IMR-90 (cell line): ENCODE results near the gene DCP2. TPM values are rescaled to one million over a fixed set of nuclear protein-coding genes. Genes with fewer than 3 reads are reported as not detected.

ENCODE experiments used
- ATAC-seq: fragments of 200-7000 bp; cut with Tn5 transposase; 2 replicates; pipeline ENCODE4 v1.9.1; 2020; ENCODE audit warnings: low read depth, mild to moderate bottlenecking, moderate library complexity
- BruUV-seq: library from RNA; stranded (reverse); fragments of 400-500 nt; replicated peaks from 2 replicates; lab custom pipeline; 2021; lab: Mats Ljungman, UMichigan
- CTCF ChIA-PET: fragments of 300-600 bp; formaldehyde crosslinking; extraction: SDS; loops from one replicate; lab custom pipeline; 2021; ENCODE audit warnings: antibody characterized with exemption; lab: Yijun Ruan, JAX
- POLR2A ChIA-PET: fragments of 300-600 bp; sonication (Branson Sonifier 250); formaldehyde crosslinking; loops from one replicate; lab custom pipeline; 2022; ENCODE audit warnings: antibody characterized with exemption; ENCODE audit not compliant: unreplicated experiment; lab: Charles Lee
- DNase-seq: peaks from one replicate; pipeline ENCODE4 v3.0.0; 2013
- H2AFZ ChIP-seq: replicated peaks from 2 replicates; pipeline ENCODE3; 2013; ENCODE audit warnings: low read length, mild to moderate bottlenecking; ENCODE audit not compliant: poor library complexity
- H2AK5ac ChIP-seq: 2 replicates; pipeline ENCODE4 v1.6.1; 2013; ENCODE audit warnings: low read depth, low read length, inconsistent platforms
- H2AK9ac ChIP-seq: replicated peaks from 2 replicates; pipeline ENCODE3; 2013; ENCODE audit warnings: mild to moderate bottlenecking, low read depth, low read length, moderate library complexity; ENCODE audit not compliant: poor library complexity
- H2BK120ac ChIP-seq: 2 replicates; pipeline ENCODE4 v1.6.1; 2013; ENCODE audit warnings: low read depth, low read length, inconsistent platforms
- H2BK15ac ChIP-seq: 3 replicates; pipeline ENCODE4 v1.6.1; 2013; ENCODE audit warnings: low read depth, low read length, inconsistent platforms
- H2BK20ac ChIP-seq: 2 replicates; pipeline ENCODE4 v1.6.1; 2013; ENCODE audit warnings: low read depth, mild to moderate bottlenecking, inconsistent platforms, low read length, moderate library complexity
- H2BK5ac ChIP-seq: 2 replicates; pipeline ENCODE4 v1.6.1; 2013; ENCODE audit warnings: mild to moderate bottlenecking, low read depth, low read length, inconsistent platforms; ENCODE audit not compliant: poor library complexity, severe bottlenecking
- H3K14ac ChIP-seq: replicated peaks from 2 replicates; pipeline ENCODE4 v1.6.1; 2013; ENCODE audit warnings: low read depth, low read length, inconsistent platforms
- H3K18ac ChIP-seq: 2 replicates; pipeline ENCODE4 v1.6.1; 2013; ENCODE audit warnings: low read depth, low read length, control low read depth
- H3K23ac ChIP-seq: 2 replicates; pipeline ENCODE4 v1.6.1; 2013; ENCODE audit warnings: low read depth, low read length, inconsistent platforms
- H3K27ac ChIP-seq: 2 replicates; pipeline ENCODE4 v1.5.1; 2013; ENCODE audit warnings: mild to moderate bottlenecking, control low read depth, low read length; ENCODE audit not compliant: insufficient read depth
- H3K27me3 ChIP-seq: 2 replicates; pipeline ENCODE4 v1.6.1; 2013; ENCODE audit warnings: low read length; ENCODE audit not compliant: control insufficient read depth, insufficient read depth
- H3K36me3 ChIP-seq: 2 replicates; pipeline ENCODE4 v1.6.1; 2013; ENCODE audit warnings: low read length, mixed read lengths; ENCODE audit not compliant: control insufficient read depth, insufficient read depth
- H3K4ac ChIP-seq: 2 replicates; pipeline ENCODE4 v1.6.1; 2013; ENCODE audit warnings: low read depth, low read length, inconsistent platforms
- H3K4me1 ChIP-seq: 2 replicates; pipeline ENCODE4 v1.6.1; 2013; ENCODE audit warnings: low read length, mixed read lengths; ENCODE audit not compliant: control insufficient read depth, insufficient read depth
- H3K4me2 ChIP-seq: 2 replicates; pipeline ENCODE4 v1.6.1; 2013; ENCODE audit warnings: low read depth, mild to moderate bottlenecking, control low read depth, low read length, moderate library complexity
- H3K4me3 ChIP-seq: 2 replicates; pipeline ENCODE4 v1.5.1; 2013; ENCODE audit warnings: low read depth, mild to moderate bottlenecking, control low read depth, low read length, moderate library complexity; ENCODE audit not compliant: insufficient read depth
- H3K56ac ChIP-seq: 2 replicates; pipeline ENCODE4 v1.6.1; 2013; ENCODE audit warnings: low read length, inconsistent platforms; ENCODE audit not compliant: insufficient read depth; ENCODE audit errors: extremely low read depth
- H3K79me1 ChIP-seq, 2 experiments: 2 replicates each; pipeline ENCODE4 v1.6.1; 2013; ENCODE audit warnings: low read length in 2 of 2, inconsistent platforms in 1 of 2, low read depth in 1 of 2
- H3K9ac ChIP-seq: 2 replicates; pipeline ENCODE4 v1.6.1; 2013; ENCODE audit warnings: low read depth, low read length, control low read depth
- H3K9me1 ChIP-seq: 2 replicates; pipeline ENCODE4 v1.6.1; 2013; ENCODE audit warnings: low read length, inconsistent platforms; ENCODE audit not compliant: insufficient read depth
- H3K9me3 ChIP-seq: 2 replicates; pipeline ENCODE4 v1.6.1; 2013; ENCODE audit warnings: low read length; ENCODE audit not compliant: control insufficient read depth, insufficient read depth
- H4K20me1 ChIP-seq: 2 replicates; pipeline ENCODE4 v1.6.1; 2013; ENCODE audit warnings: low read length, inconsistent platforms; ENCODE audit not compliant: insufficient read depth
- H4K5ac ChIP-seq: 2 replicates; pipeline ENCODE4 v1.6.1; 2013; ENCODE audit warnings: mild to moderate bottlenecking, low read depth, low read length, control low read depth
- H4K8ac ChIP-seq, 2 experiments: 2 replicates each; pipeline ENCODE4 v1.6.1; 2013; ENCODE audit warnings: low read depth in 2 of 2, low read length in 2 of 2, control low read depth in 1 of 2, inconsistent platforms in 1 of 2
- H4K91ac ChIP-seq: 2 replicates; pipeline ENCODE4 v1.6.1; 2013; ENCODE audit warnings: low read depth, low read length, inconsistent platforms; ENCODE audit not compliant: insufficient read depth
- CEBPB ChIP-seq: IDR thresholded peaks from 2 replicates; pipeline ENCODE4 v1.6.1; 2012; ENCODE audit warnings: low read depth, low read length, improper control_type of control experiment
- CHD1 ChIP-seq: IDR thresholded peaks from 2 replicates; pipeline ENCODE4 v1.6.1; 2012; ENCODE audit warnings: low read depth, low read length, improper control_type of control experiment
- FOS ChIP-seq: fragments of 150-350 bp; IDR thresholded peaks from 2 replicates; pipeline ENCODE4 v1.6.1; 2016; ENCODE audit warnings: low read depth, low read length
- MAFK ChIP-seq: IDR thresholded peaks from 2 replicates; pipeline ENCODE4 v1.6.1; 2012; ENCODE audit warnings: low read depth, low read length, improper control_type of control experiment
- MAZ ChIP-seq: IDR thresholded peaks from 2 replicates; pipeline ENCODE4 v1.6.1; 2012; ENCODE audit warnings: low read depth, mild to moderate bottlenecking, low read length, improper control_type of control experiment, moderate library complexity, borderline replicate concordance
- MXI1 ChIP-seq: IDR thresholded peaks from 2 replicates; pipeline ENCODE4 v1.6.1; 2012; ENCODE audit warnings: low read depth, mild to moderate bottlenecking, low read length, moderate library complexity, borderline replicate concordance
- POLR2A ChIP-seq: IDR thresholded peaks from 2 replicates; pipeline ENCODE4 v1.6.1; 2012; ENCODE audit warnings: mild to moderate bottlenecking, low read depth, low read length
- RCOR1 ChIP-seq: IDR thresholded peaks from 2 replicates; pipeline ENCODE4 v1.6.1; 2012; ENCODE audit warnings: mild to moderate bottlenecking, low read length, improper control_type of control experiment; ENCODE audit not compliant: insufficient replicate concordance
- RFX5 ChIP-seq: IDR thresholded peaks from 2 replicates; pipeline ENCODE4 v1.8.0; 2012; ENCODE audit warnings: low read depth, mild to moderate bottlenecking, low read length, moderate library complexity
- WGBS, 2 experiments: methylation state at CpG; one replicate each; pipeline versions ENCODE4 v1.1.5 to v1.1.7; 2013; ENCODE audit warnings: missing lambda C conversion rate in 2 of 2; ENCODE audit not compliant: insufficient read length in 1 of 2; ENCODE audit errors: extremely low coverage in 2 of 2; 5-methylcytosine and 5-hydroxymethylcytosine counted together
- dilution Hi-C: fragments of 300-500 bp; cut with HindIII; formaldehyde crosslinking; loops from one replicate; pipeline ENCODE4 v1.14.3; 2018; ENCODE audit warnings: low sequenced_read_pairs; ENCODE audit not compliant: unreplicated experiment
- in situ Hi-C: fragments of 300-500 bp; cut with MboI; formaldehyde crosslinking; loops from 3 replicates; pipeline ENCODE4 v1.14.3; 2019; ENCODE audit warnings: low sequenced_read_pairs, inconsistent platforms, mixed read lengths
- intact Hi-C: fragments of 100-400 bp; cut with micrococcal nuclease; formaldehyde crosslinking; loops from 2 replicates; pipeline ENCODE4 v1.10.0; 2022
- polyA plus RNA-seq, 3 experiments: library from polyadenylated mRNA; depleted of rRNA; stranded (reverse); fragments of >200 nt; gene quantifications; 2 replicates each; pipeline ENCODE4 v1.2.3, GENCODE V29; 2012; ENCODE audit warnings: low replicate concordance in 1 of 3
- total RNA-seq: library from RNA; depleted of rRNA; stranded (reverse); fragments of >200 nt; gene quantifications from 2 replicates; pipeline ENCODE4 v1.2.3, GENCODE V29; 2012
- TF ChIP-seq, protein P1 (sequence below): conservative IDR thresholded peaks from 2 replicates; pipeline ENCODE4 v1.5.1; 2012; ENCODE audit warnings: mild to moderate bottlenecking, low read depth, low read length, improper control_type of control experiment

The DCP2 gene
- total and polyA plus RNA-seq, 2 of the 4 experiments (the other 2 are of a cell fraction): 6.9 to 18.6 TPM

DNA sequence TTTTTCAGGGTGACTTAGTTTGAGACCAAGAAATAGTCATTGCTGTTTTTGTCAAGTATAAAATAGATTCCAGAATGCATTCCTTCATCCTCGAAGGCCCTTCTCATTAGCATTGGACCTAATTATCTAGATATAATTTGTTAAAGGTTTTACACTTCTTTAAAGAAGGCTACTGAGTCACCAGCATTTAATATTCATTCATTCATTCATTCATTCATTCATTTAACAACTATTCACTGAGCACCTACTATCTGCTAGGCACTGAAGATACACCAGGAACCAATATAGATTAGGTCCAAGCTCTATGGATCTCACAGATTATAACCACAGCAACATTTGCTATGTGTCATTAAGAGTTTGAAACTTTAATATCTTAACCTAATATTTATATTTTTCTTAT, 43.5 kb upstream of the DCP2 start:
- Histone ChIP-seq H3K4me2 (no peak overlapping the region), H2BK15ac (no peak overlapping the region), H4K8ac (no peak overlapping the region), H4K91ac (no peak overlapping the region), H2AK5ac (no peak overlapping the region), H2BK5ac (no peak overlapping the region), H3K14ac (no peak overlapping the region), H3K36me3 (no peaks in the 10 kb centered on the region), H2AK9ac (no peak overlapping the region), H3K4me3 (no peak overlapping the region), H3K23ac (no peak overlapping the region), H2AFZ (no peak overlapping the region), H2BK120ac (no peak overlapping the region), H4K5ac (no peak overlapping the region), H4K20me1 (no peaks in the 10 kb centered on the region), H3K4ac (no peak overlapping the region), H3K9me1 (peaks cover 2% of the 10 kb centered on the region; the same call in 1 of the 2 replicates), H3K9me3 (no peaks in the 10 kb centered on the region), H2BK20ac (no peak overlapping the region), H3K18ac (no peak overlapping the region), H3K27ac (no peak overlapping the region), H3K4me1 (peaks cover 8% of the 10 kb centered on the region), H3K79me1 (no peaks in the 10 kb centered on the region; a peak in 1 of 4 replicates), H3K56ac (no peak overlapping the region), H3K27me3 (no peaks in the 10 kb centered on the region), H3K9ac (no peak overlapping the region)
- ATAC-seq (no peak), DNase-seq (no peak)
- no peak for TF ChIP-seq CHD1
- no peak for TF ChIP-seq FOS
- no peak for TF ChIP-seq MXI1
- TF ChIP-seq RCOR1: no peak
- no peak for TF ChIP-seq MAFK
- TF ChIP-seq, protein P1, sequence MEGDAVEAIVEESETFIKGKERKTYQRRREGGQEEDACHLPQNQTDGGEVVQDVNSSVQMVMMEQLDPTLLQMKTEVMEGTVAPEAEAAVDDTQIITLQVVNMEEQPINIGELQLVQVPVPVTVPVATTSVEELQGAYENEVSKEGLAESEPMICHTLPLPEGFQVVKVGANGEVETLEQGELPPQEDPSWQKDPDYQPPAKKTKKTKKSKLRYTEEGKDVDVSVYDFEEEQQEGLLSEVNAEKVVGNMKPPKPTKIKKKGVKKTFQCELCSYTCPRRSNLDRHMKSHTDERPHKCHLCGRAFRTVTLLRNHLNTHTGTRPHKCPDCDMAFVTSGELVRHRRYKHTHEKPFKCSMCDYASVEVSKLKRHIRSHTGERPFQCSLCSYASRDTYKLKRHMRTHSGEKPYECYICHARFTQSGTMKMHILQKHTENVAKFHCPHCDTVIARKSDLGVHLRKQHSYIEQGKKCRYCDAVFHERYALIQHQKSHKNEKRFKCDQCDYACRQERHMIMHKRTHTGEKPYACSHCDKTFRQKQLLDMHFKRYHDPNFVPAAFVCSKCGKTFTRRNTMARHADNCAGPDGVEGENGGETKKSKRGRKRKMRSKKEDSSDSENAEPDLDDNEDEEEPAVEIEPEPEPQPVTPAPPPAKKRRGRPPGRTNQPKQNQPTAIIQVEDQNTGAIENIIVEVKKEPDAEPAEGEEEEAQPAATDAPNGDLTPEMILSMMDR: no peak
- no peak for TF ChIP-seq CEBPB
- TF ChIP-seq RFX5: no peak
- no peak for TF ChIP-seq MAZ
- no peak for TF ChIP-seq POLR2A
- WGBS, 2 experiments: no CpG with 5 or more reads among the region's 1 CpG
- no TSS peak for BruUV-seq
- intact Hi-C loops: loop anchor here (1.0 kb wide), 1 partner anchor 11 kb away; the partner anchor contains the start of gene REEP5
- dilution Hi-C loops: no loop called here
- in situ Hi-C loops: no loop called here
- CTCF ChIA-PET: no interaction called here
- POLR2A ChIA-PET: no interaction called here
